ENCODE results near the gene PADI3.
"Not testable (repeated sequence)": the region's sequence is repeated elsewhere in the genome, so short reads cannot be mapped to it uniquely, and the experiment has no call there.

PADI3 gene

GRCh38 chr1:17216078-17216477 lies 32.8 kb upstream of the PADI3 start:
- DNase-seq = no peak

DNA sequence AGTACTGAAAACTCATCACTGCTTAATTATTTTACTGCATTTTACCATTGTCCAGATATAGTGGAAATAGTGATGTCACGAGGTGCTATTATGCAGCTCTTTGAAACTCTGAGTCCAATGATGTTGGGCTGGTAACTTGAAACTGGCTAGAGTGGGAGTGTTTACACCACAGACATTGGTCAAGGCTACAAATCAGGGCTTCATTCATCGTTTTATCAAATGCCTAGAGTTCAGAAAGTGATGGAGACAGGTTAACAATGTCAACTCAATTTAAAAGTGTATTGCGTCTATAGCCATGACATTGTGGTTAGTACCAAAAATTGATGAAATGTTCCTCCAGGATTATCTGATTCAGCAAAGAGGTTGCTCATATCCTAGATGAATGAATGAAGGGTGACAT lies 31.3 kb upstream of the PADI3 start:
- DNase-seq = no peak

- DNase-seq = no peak
Measured at GRCh38 chr1:17218939-17219338, 30.0 kb upstream of the PADI3 start.

DNA sequence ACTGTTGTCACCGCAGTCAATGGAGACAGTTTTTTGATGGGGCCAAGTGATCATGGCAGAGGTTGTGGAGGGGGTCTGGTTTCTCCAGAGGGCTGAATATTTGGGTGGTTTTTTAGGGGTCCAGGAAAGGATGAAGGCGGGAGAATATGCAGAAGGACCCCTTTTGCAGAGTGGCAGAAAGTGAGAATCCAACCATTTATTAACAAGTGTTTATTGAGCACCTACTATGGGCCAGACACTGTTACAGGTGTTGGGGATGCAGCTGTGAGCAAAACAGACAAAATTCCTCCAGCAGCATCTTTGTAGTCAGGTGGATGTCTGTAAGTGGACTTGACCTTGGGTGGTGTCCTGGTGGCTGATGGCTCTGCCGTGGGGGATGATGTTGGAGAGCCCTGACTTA lies 28.6 kb upstream of the PADI3 start:
- no peak for DNase-seq

DNA sequence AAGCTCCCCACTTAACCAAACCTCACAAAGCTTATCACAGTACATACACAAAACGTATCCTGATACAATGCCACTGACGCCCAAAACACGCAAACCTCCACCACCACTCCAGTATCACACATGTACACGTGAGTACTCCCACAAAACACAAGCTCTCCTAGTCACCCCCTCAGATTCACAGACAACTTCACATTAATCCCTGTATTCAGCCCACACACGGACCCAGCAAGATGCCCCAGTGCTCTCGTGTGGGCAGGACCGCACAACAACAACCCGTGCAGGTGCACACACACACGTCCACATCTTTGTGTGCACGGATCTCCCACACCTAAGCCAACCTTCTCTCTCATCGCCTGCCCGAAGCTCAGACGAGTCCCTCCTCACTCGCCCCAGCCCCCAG lies 26.3 kb upstream of the PADI3 start:
- no peak for DNase-seq

GRCh38 chr1:17224434-17224833 lies 24.5 kb upstream of the PADI3 start:
- DNase-seq = no peak

- no peak for DNase-seq
Measured at GRCh38 chr1:17225140-17225539, 23.8 kb upstream of the PADI3 start.

- DNase-seq = no peak
Measured at GRCh38 chr1:17227358-17227915, 21.5 kb upstream of the PADI3 start.

DNA sequence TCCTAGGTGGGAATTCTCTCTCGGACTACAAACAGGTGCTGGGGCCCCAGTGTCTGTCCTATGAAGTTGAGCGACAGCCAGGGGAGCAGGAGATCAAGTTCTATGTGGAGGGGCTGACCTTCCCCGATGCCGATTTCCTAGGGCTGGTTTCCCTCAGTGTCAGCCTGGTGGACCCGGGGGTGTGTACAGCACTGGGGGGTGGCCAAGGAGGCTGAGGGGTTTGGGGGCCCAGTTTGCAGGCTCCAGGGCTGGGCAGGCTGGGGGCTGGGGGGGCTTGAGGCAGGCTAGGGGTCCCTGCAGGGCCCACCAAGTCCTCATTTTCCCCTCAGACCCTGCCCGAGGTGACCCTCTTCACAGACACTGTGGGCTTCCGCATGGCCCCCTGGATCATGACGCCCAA lies 20.3 kb upstream of the PADI3 start:
- DNase-seq = no peak

- DNase-seq = no peak
Measured at GRCh38 chr1:17229379-17229778, 19.5 kb upstream of the PADI3 start.

- DNase-seq = no peak
Measured at GRCh38 chr1:17230106-17230505, 18.8 kb upstream of the PADI3 start.

- peak in 2 of 4 experiments; percentile 26 to 39 for DNase-seq
Measured at GRCh38 chr1:17230671-17231310, 18.1 kb upstream of the PADI3 start.

GRCh38 chr1:17232759-17233661 lies 15.9 kb upstream of the PADI3 start:
- peak in 3 of 4 experiments; percentile 27 to 31 (median 30) for DNase-seq

- peak; percentile 82 to 91 (median 90) for DNase-seq
Measured at GRCh38 chr1:17233675-17234320, 15.1 kb upstream of the PADI3 start.

DNA sequence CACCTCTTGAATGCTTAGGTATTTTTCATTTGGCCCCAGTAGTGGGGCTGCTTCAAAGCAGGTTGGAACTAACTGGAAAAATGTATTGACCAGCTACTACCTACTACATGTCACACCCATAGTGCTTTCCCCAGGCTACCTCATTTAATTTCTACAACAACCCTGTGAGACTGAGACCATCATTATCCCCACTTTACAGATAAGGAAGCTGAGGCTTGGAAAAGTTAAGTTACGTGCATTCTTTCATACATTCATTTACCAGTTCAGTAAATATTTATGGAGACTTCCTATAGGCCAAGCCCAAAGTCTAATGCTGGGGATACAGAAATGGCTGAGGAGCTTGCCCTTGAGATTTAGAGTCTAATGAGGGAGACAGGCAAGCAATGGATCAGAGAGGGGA lies 14.5 kb upstream of the PADI3 start:
- no peak for DNase-seq

DNA sequence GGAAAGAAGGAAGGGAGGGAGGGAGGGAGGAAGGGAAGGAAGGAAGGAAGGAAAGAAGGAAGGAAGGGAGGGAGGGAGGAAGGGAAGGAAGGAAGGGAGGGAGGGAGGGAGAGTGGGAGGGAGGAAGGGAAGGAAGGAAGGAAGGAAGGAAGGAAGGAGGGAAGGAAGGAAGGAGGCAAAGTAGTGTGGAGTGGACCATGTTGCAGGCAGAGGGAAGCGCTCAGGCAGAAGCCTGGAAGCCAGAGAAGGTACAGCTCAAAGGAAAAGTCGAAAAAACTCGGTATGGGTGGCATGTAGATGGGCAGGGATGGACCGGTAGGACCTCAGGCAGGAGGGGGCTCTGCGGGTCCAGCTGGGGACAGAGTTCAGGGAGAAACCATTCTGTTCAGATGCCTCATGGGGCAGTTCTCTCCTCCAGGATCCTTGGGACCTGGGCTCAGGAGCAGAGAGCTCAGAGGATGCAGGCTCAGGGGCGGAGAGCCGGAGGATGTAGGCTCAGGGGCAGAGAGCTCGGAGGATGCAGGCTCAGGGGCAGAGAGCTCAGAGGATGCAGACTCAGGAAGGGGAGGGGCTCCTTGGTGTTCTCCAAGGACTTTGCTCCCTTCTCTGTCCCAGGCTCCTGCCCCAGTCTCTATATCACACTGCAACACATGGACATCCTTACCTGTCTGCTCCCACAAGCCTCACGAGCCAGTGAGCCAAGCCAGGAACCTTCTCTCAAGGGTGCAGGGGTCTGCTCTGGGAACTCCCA lies 13.6 kb upstream of the PADI3 start:
- no peak for DNase-seq

DNA sequence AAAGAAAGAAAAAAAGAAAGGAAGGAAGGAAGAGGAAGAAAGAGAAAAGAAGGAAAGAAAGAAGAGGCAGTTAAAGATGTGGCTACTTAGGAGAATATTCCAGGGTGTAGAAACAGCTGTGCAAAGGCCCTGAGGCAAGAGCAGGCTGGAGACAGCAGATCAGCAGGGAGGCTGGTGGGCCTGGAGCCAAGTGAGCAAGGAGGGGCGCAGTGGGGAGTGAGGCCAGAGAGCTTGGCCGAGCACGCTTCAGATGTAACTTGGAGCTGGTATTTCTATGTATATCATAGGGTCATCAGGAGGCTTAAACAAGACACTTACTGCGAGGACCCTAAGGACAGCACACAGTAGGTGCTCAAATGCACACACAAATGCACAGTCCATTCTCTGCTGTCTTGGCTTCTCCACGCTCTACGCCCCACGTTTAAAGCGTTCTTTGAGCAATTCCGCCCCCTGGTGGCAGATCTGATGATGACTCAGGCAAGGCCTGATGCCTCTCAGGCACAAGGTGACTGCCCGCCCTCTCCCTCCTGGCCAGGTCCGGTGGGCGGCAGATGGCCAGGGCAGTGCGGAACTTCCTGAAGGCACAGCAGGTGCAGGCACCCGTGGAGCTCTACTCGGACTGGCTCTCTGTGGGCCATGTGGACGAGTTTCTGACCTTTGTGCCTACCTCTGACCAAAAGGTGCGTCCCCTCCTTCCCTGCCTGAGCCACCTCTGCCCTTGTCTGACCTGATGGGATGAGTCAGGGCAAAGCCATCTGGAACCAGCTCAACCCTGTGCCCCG lies 11.9 kb upstream of the PADI3 start:
- DNase-seq = peak; percentile 90 to 96 (median 95)

DNA sequence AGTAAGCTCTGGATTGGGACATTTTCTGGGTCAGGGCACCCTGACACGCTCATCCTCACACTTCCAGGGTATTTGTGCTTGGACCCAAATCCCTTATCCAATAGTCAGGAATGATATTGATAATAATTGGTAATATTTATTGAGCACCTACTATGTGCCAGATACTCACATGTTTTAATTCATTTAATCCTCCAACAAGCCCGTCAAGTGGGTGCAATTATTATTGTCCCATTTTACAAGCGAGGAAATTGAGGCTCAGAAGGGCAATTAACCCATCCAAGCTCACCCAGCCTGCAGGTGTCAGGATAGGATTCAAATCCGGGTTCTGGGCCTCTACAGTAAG lies 11.4 kb upstream of the PADI3 start:
- no peak for DNase-seq

DNA sequence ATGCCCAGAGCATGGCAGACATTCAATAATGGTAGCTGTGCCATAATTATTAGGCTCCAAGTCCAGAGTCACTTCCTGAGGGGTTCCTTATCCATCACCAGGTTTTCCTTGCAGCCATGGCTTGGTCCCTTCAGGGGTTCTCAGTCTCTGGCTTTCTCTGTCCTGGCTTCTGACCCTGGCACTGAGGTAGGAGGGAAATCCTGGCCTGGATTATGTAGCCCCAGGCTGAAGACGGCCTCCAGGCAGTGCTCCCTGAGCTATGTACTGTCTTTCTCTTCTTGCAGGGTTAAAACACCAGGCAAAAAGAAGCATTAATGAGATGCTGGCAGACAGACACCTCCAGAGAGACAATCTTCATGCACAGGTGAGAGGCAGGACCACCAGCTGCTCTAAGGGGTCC lies 9.5 kb upstream of the PADI3 start:
- DNase-seq = peak; percentile 63 to 77 (median 74)

GRCh38 chr1:17241011-17241779 lies 7.7 kb upstream of the PADI3 start:
- not testable (repeated sequence) for DNase-seq

DNA sequence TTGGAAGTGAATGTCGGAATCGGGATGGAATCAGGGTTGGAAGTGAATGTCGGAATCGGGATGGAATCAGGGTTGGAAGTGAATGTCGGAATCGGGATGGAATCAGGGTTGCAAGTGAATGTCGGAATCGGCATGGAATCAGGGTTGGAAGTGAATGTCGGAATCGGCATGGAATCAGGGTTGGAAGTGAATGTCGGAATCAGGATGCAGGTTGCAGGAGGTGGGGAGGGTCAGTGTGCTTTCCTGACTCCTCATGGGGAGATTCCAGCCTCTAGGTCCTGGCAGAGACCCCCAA lies 7.2 kb upstream of the PADI3 start:
- not testable (repeated sequence) for DNase-seq

All from suppressor macrophage (primary cell).